Fibroblast of lung (primary cell): ENCODE results near the gene REV1.

Experiments used
- EZH2 ChIP-seq: IDR thresholded peaks from 2 replicates; pipeline ENCODE4 v1.5.1; 2012; ENCODE audit warnings: low read length, control low read depth, mild to moderate bottlenecking; ENCODE audit errors: missing control alignments
- TF ChIP-seq, protein P1 (sequence below), 2 donors: IDR thresholded peaks in 1 of 2; conservative IDR thresholded peaks in 1 of 2; 1 replicate in 1 of 2; 2 replicates in 1 of 2; pipeline ENCODE4 v1.5.1; 2011 to 2012; ENCODE audit warnings: low read length in 2 of 2, control low read depth in 1 of 2, inconsistent platforms in 1 of 2, low read depth in 1 of 2, mild to moderate bottlenecking in 1 of 2

DNA sequence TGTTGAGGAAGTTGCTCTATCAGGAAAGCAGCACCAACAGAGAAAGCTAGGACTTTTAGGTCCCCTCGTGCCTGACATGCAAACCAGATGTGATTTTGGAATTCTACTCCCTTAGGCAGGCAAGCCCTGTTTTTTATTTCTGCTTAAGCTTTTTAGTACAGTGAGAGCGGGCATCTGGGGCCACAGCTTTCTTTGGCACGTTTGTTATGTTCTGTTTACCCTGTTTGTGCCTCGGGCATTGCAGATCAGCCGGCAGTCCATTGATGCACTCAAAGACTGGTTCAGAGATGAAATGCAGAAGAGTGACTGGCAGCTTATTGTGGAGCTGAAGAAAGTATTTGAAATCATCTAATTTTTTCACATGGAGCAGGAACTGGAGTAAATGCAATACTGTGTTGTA lies 90.8 kb downstream of the REV1 start:
- TF ChIP-seq, protein P1, sequence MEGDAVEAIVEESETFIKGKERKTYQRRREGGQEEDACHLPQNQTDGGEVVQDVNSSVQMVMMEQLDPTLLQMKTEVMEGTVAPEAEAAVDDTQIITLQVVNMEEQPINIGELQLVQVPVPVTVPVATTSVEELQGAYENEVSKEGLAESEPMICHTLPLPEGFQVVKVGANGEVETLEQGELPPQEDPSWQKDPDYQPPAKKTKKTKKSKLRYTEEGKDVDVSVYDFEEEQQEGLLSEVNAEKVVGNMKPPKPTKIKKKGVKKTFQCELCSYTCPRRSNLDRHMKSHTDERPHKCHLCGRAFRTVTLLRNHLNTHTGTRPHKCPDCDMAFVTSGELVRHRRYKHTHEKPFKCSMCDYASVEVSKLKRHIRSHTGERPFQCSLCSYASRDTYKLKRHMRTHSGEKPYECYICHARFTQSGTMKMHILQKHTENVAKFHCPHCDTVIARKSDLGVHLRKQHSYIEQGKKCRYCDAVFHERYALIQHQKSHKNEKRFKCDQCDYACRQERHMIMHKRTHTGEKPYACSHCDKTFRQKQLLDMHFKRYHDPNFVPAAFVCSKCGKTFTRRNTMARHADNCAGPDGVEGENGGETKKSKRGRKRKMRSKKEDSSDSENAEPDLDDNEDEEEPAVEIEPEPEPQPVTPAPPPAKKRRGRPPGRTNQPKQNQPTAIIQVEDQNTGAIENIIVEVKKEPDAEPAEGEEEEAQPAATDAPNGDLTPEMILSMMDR (conservative IDR thresholded peaks at IDR 0.05 in 1 of 2, IDR thresholded peaks at IDR 0.05 in 1 of 2; ENCODE audit: low read depth in 1 of 2, low read length in 2 of 2) = no peak
- no peak for TF ChIP-seq EZH2
